Measurements from ENCODE around the gene CEP131.
A peak's percentile ranks its signal among the peaks of the same experiment; 100 is the strongest.

Gene CEP131

GRCh38 chr17:81236784-81237183, 14.0 kb upstream of the CEP131 start:
- Mint-ChIP-seq H3K4me3 (no peak overlapping the region), H3K36me3 (ENCODE audit: low read depth) (peaks cover 21% of the 10 kb centered on the region), H3K27me3 (no peaks in the 10 kb centered on the region), H3K4me1 (ENCODE audit: low read depth) (peaks cover 32% of the 10 kb centered on the region), H3K27ac (no peak overlapping the region), H3K9me3 (no peaks in the 10 kb centered on the region)

- Mint-ChIP-seq H3K4me1 (ENCODE audit: low read depth) (peaks cover 26% of the 10 kb centered on the region), H3K27ac (no peak overlapping the region), H3K9me3 (no peaks in the 10 kb centered on the region), H3K27me3 (no peaks in the 10 kb centered on the region), H3K4me3 (no peak overlapping the region), H3K36me3 (ENCODE audit: low read depth) (peaks cover 18% of the 10 kb centered on the region)
These were observed 13.3 kb upstream of the CEP131 start for GRCh38 chr17:81235822-81236740.

GRCh38 chr17:81234940-81235821, 12.4 kb upstream of the CEP131 start:
- Mint-ChIP-seq H3K27ac (no peak overlapping the region), H3K4me3 (no peak overlapping the region), H3K4me1 (ENCODE audit: low read depth) (peaks cover 19% of the 10 kb centered on the region), H3K27me3 (no peaks in the 10 kb centered on the region), H3K9me3 (no peaks in the 10 kb centered on the region), H3K36me3 (ENCODE audit: low read depth) (peaks cover 20% of the 10 kb centered on the region)

DNA sequence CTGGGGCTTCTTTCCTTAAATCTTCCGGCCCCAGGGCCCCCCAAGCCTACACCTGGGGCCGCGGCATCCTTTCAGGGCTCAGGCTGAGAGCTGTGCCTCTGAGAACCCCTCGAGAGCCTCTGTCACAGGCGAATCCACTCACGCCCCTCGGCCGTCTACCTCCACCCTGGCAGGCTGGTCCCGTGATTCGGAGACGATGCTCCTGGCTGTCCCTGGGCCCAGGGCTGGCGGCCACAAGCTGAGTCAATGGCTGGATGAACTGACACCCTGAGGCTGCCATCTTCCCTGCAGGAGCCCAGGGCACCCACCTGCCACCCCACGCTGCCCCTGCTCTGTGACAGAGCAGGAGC, 11.7 kb upstream of the CEP131 start:
- Mint-ChIP-seq H3K36me3 (ENCODE audit: low read depth) (peaks cover 20% of the 10 kb centered on the region), H3K27me3 (no peaks in the 10 kb centered on the region), H3K4me1 (ENCODE audit: low read depth) (peaks cover 16% of the 10 kb centered on the region), H3K4me3 (no peak overlapping the region), H3K27ac (no peak overlapping the region), H3K9me3 (no peaks in the 10 kb centered on the region)

- Mint-ChIP-seq H3K4me3 (no peak overlapping the region), H3K27me3 (no peaks in the 10 kb centered on the region), H3K4me1 (ENCODE audit: low read depth) (peaks cover 16% of the 10 kb centered on the region), H3K36me3 (ENCODE audit: low read depth) (peaks cover 20% of the 10 kb centered on the region), H3K9me3 (no peaks in the 10 kb centered on the region), H3K27ac (no peak overlapping the region)
These were observed 11.2 kb upstream of the CEP131 start for GRCh38 chr17:81233811-81234505.

GRCh38 chr17:81233316-81233715, 10.6 kb upstream of the CEP131 start:
- H3K9me3 Mint-ChIP-seq: no peaks in the 10 kb centered on the region
- no peak overlapping the region for H3K27ac Mint-ChIP-seq
- peaks cover 20% of the 10 kb centered on the region for H3K36me3 Mint-ChIP-seq (ENCODE audit: low read depth)
- no peak overlapping the region for H3K4me3 Mint-ChIP-seq
- peaks cover 17% of the 10 kb centered on the region for H3K4me1 Mint-ChIP-seq (ENCODE audit: low read depth)
- no peaks in the 10 kb centered on the region for H3K27me3 Mint-ChIP-seq

DNA sequence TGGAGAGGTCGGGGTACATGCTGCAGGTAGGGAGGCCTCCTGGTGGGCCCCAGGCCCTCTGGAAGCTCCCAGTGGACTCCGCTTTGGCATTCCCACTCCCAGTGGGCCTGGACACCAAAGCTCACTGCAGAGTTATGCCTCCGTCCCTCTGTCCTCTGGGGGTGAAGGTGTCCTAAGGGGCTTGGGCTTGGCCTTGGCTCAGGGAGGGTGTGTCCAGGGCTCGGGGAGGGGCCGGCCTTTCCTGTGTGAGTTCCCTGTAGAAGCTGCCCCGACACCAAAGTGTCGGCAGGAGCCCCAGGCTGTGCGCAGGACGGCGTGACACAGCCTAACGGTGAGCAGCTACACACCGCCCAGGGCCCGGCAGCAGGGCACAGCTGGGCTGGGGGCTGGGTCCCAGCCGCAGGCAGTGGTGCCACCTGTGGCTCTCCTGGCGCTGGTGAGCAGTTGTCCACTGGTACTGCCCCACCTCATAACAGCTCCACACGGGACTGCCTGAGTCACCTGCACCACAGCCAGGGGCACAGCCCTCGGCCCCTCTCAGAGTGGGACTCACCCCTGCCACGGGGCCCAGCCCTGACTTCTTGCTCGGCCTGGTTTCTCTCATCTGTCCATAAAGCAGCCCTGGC, 10.0 kb upstream of the CEP131 start:
- H3K27ac Mint-ChIP-seq: no peak overlapping the region
- H3K9me3 Mint-ChIP-seq: no peaks in the 10 kb centered on the region
- peaks cover 19% of the 10 kb centered on the region for H3K4me1 Mint-ChIP-seq (ENCODE audit: low read depth)
- H3K4me3 Mint-ChIP-seq: no peak overlapping the region
- H3K27me3 Mint-ChIP-seq: no peaks in the 10 kb centered on the region
- peaks cover 20% of the 10 kb centered on the region for H3K36me3 Mint-ChIP-seq (ENCODE audit: low read depth)

- no peak overlapping the region for H3K4me3 Mint-ChIP-seq
These were observed 9.2 kb upstream of the CEP131 start for GRCh38 chr17:81231766-81232581.

GRCh38 chr17:81231121-81231645, 8.4 kb upstream of the CEP131 start:
- Mint-ChIP-seq H3K27ac (no peak overlapping the region), H3K36me3 (ENCODE audit: low read depth) (peaks cover 20% of the 10 kb centered on the region), H3K27me3 (no peaks in the 10 kb centered on the region), H3K4me1 (ENCODE audit: low read depth) (peaks cover 15% of the 10 kb centered on the region), H3K4me3 (no peak overlapping the region), H3K9me3 (no peaks in the 10 kb centered on the region)

More at GRCh38 chr17:81231766-81232581, 9.2 kb upstream of the CEP131 start:
- H3K9me3 Mint-ChIP-seq: no peaks in the 10 kb centered on the region
- peaks cover 20% of the 10 kb centered on the region for H3K36me3 Mint-ChIP-seq (ENCODE audit: low read depth)
- H3K27ac Mint-ChIP-seq: no peak overlapping the region
- H3K4me1 Mint-ChIP-seq (ENCODE audit: low read depth): peaks cover 15% of the 10 kb centered on the region
- no peaks in the 10 kb centered on the region for H3K27me3 Mint-ChIP-seq

- H3K36me3 Mint-ChIP-seq (ENCODE audit: low read depth): peaks cover 20% of the 10 kb centered on the region
- H3K27ac Mint-ChIP-seq: no peak overlapping the region
- H3K27me3 Mint-ChIP-seq: no peaks in the 10 kb centered on the region
- H3K4me3 Mint-ChIP-seq: no peak overlapping the region
- H3K4me1 Mint-ChIP-seq (ENCODE audit: low read depth): peaks cover 15% of the 10 kb centered on the region
- H3K9me3 Mint-ChIP-seq: no peaks in the 10 kb centered on the region
These were observed 7.5 kb upstream of the CEP131 start for GRCh38 chr17:81230043-81230820.

DNA sequence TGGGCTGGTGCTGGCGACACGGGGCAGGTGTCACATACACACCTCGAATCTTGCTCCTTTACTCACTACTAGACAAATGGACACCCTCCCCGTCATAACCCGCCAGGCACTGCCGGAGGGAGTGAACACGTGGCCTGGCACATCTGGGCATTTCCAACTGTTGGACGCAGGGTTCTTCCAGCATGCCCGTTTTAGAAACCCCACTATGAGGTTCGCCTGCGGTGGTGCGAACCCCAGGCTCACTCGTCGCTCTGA, 6.8 kb upstream of the CEP131 start:
- H3K9me3 Mint-ChIP-seq: no peaks in the 10 kb centered on the region
- no peaks in the 10 kb centered on the region for H3K27me3 Mint-ChIP-seq
- no peak overlapping the region for H3K27ac Mint-ChIP-seq
- peaks cover 15% of the 10 kb centered on the region for H3K36me3 Mint-ChIP-seq (ENCODE audit: low read depth)
- peaks cover 11% of the 10 kb centered on the region for H3K4me1 Mint-ChIP-seq (ENCODE audit: low read depth)
- H3K4me3 Mint-ChIP-seq: no peak overlapping the region

DNA sequence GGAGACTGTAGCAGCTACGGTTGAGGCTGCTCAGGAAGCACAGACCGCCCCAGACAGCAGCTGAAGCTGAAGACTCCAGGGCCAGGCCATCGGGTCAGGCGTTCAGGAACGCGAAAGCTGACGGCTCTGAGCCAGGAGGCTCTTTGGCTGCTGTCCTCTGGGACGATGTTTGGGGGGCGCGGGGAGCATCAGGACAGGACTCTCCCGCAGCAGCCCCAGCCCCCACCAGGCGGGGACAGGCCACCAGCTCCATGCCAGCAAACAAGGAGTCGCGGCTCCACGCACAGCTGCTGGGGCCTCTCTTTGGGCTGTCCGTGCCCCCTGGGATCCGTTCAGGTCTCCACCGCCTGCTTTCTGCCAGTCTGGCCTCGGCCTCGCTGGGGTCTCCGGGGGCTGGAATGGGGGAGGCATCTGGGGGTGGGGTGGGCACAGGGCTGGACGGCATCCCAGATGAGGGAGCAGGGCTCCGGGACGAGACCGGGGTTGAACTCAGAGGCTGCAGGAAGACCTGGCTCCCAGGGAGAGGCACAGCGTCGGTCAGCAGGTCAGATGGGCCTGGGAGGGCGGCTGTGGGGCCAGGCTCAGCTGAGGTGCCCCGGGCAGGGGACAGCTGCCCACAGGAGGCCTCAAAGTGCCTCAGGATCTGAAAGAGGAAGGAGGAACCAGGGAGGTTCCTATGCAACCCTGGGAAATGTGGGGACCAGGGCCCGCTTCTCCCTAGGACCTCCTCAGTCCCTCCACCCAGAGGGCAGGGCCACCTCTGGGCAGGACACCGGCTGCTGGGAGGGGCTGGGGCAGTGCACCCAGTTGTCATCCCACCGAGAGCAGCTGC, 6.3 kb upstream of the CEP131 start:
- H3K27me3 Mint-ChIP-seq: no peaks in the 10 kb centered on the region
- H3K9me3 Mint-ChIP-seq: no peaks in the 10 kb centered on the region
- H3K27ac Mint-ChIP-seq: no peak overlapping the region
- peaks cover 11% of the 10 kb centered on the region for H3K4me1 Mint-ChIP-seq (ENCODE audit: low read depth)
- H3K4me3 Mint-ChIP-seq: no peak overlapping the region
- peaks cover 14% of the 10 kb centered on the region for H3K36me3 Mint-ChIP-seq (ENCODE audit: low read depth)

DNA sequence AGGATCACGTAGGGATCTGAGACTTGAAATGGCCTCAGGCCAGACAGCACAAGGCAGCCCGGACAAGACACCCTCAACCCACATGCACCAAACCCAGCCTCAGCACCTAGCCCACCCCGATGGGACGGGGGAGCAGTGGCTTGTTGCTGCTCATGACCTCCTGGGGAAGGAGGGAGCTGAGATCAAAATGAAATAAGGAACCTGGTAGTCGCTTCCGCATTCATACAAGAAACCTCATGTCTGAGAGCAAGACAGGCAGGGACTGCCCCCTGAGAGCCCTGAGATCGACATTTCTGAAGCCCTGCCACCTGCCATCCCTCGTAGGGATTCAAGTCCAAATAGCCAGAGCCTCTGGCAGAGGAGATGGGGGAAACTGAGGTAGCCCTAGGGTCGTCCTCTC, 5.7 kb upstream of the CEP131 start:
- no peak overlapping the region for H3K4me3 Mint-ChIP-seq
- peak overlapping the region; percentile 5 for H3K27ac Mint-ChIP-seq
- peaks cover 14% of the 10 kb centered on the region for H3K36me3 Mint-ChIP-seq (ENCODE audit: low read depth)
- no peaks in the 10 kb centered on the region for H3K27me3 Mint-ChIP-seq
- H3K4me1 Mint-ChIP-seq (ENCODE audit: low read depth): peaks cover 18% of the 10 kb centered on the region
- no peaks in the 10 kb centered on the region for H3K9me3 Mint-ChIP-seq

Data from stimulated activated naive CD8-positive, alpha-beta T cell treated with anti-CD3 and anti-CD28 coated beads, Interleukin-15, Interleukin-2, amounts not matched to agents 100 ng/mL and 50 ng/mL, for 24 hours (primary cell).